K562 (cell line): ENCODE data around the gene MRPL38. TPM values are rescaled to one million over a fixed set of nuclear protein-coding genes. Genes with fewer than 3 reads are reported as not detected.
A peak's percentile ranks its signal among the peaks of the same experiment; 100 is the strongest.

Experiments used
- ATAC-seq: fragments of 200-7000 bp; cut with Tn5 transposase; 3 replicates; pipeline ENCODE4 v1.9.1; 2020; ENCODE audit warnings: moderate library complexity
- BruUV-seq: library from RNA; stranded (reverse); fragments of 400-500 nt; replicated peaks from 2 replicates; lab custom pipeline; 2021; lab: Mats Ljungman, UMichigan
- CTCF ChIA-PET: fragments of 300-600 bp; formaldehyde crosslinking; extraction: SDS; loops from one replicate; lab custom pipeline; 2021; ENCODE audit warnings: low intra/inter-chr PET ratio; lab: Yijun Ruan, JAX
- POLR2A ChIA-PET: fragments of 300-600, 350-650 bp; sonication (Branson Sonifier 250); formaldehyde crosslinking; extraction: SDS; loops from one replicate; lab custom pipeline; 2021; ENCODE audit warnings: antibody characterized with exemption, inconsistent platforms; lab: Yijun Ruan, JAX
- DNase-seq, 4 experiments: peaks; one replicate each; pipeline versions ENCODE4 v3.0.0 to v3.0.0-alpha.2; 2011 to 2018; ENCODE audit warnings: low spot score in 3 of 4, mixed read lengths in 3 of 4; ENCODE audit errors: extremely low read depth in 1 of 4
- FAIRE-seq: peaks from 2 replicates; lab custom pipeline; 2011; peaks lifted over from hg19 to GRCh38; lab: Jason Lieb, UNC
- H2AFZ ChIP-seq: 2 replicates; pipeline ENCODE4 v1.6.0; 2011; ENCODE audit warnings: low read depth, low read length, control low read depth, inconsistent platforms
- H3K27ac ChIP-seq: fragments of 200-600 bp; 3 replicates; pipeline ENCODE4 v1.8.0; 2011; ENCODE audit warnings: low read depth, mild to moderate bottlenecking, control low read depth, inconsistent platforms, low read length, moderate library complexity, mixed read lengths; ENCODE audit errors: extremely low read depth
- H3K27me3 ChIP-seq, 2 experiments: fragments of 300-600 bp in 1 of 2; 2 replicates in 1 of 2; 3 replicates in 1 of 2; pipeline versions ENCODE4 v1.6.0 to v1.8.0; 2011; ENCODE audit warnings: inconsistent platforms in 2 of 2, low read length in 2 of 2, mild to moderate bottlenecking in 1 of 2, mixed read lengths in 1 of 2, moderate library complexity in 1 of 2; ENCODE audit not compliant: control insufficient read depth in 2 of 2, insufficient read depth in 2 of 2
- H3K36me3 ChIP-seq: fragments of 300-600 bp; 3 replicates; pipeline ENCODE4 v1.8.0; 2011; ENCODE audit warnings: mild to moderate bottlenecking, low read length, inconsistent platforms; ENCODE audit not compliant: control insufficient read depth, insufficient read depth
- H3K4me1 ChIP-seq, 2 experiments: fragments of 200-600 bp in 1 of 2; replicated peaks in 1 of 2; 2 replicates in 1 of 2; 3 replicates in 1 of 2; pipeline versions ENCODE4 v1.5.1 to v1.8.0; 2011; ENCODE audit warnings: inconsistent platforms in 2 of 2, low read length in 2 of 2, mild to moderate bottlenecking in 1 of 2, mixed read lengths in 1 of 2, moderate library complexity in 1 of 2; ENCODE audit not compliant: control insufficient read depth in 2 of 2, insufficient read depth in 2 of 2
- H3K4me2 ChIP-seq: 2 replicates; pipeline ENCODE4 v1.6.1; 2011; ENCODE audit warnings: low read length, control low read depth, inconsistent platforms, mixed read lengths; ENCODE audit not compliant: insufficient read depth
- H3K4me3 ChIP-seq: fragments of 200-600 bp; sonication (generic), shearing (Covaris generic); 2 replicates; pipeline ENCODE4 v1.5.1; 2016; ENCODE audit warnings: control low read depth, inconsistent platforms
- H3K79me2 ChIP-seq: fragments of 200-600 bp; 3 replicates; pipeline ENCODE4 v1.8.0; 2011; ENCODE audit warnings: low read length, inconsistent platforms; ENCODE audit not compliant: control insufficient read depth, insufficient read depth
- H3K9ac ChIP-seq, 2 experiments: 2 replicates each; pipeline versions ENCODE4 v1.6.0 to v1.6.1; 2011; ENCODE audit warnings: low read depth in 2 of 2, low read length in 2 of 2, control low read depth in 1 of 2, inconsistent platforms in 1 of 2, mild to moderate bottlenecking in 1 of 2, mixed read lengths in 1 of 2; ENCODE audit not compliant: insufficient read depth in 1 of 2
- H3K9me1 ChIP-seq: one replicate; pipeline ENCODE4 v1.6.0; 2011; ENCODE audit warnings: inconsistent platforms, mild to moderate bottlenecking, low read length, moderate library complexity; ENCODE audit not compliant: control insufficient read depth, insufficient read depth
- H3K9me3 ChIP-seq: replicated peaks from 2 replicates; pipeline ENCODE4 v1.5.1; 2011; ENCODE audit warnings: low read depth, low read length, inconsistent platforms; ENCODE audit not compliant: control insufficient read depth, insufficient read depth
- H4K20me1 ChIP-seq: replicated peaks from 2 replicates; pipeline ENCODE4 v1.6.1; 2011; ENCODE audit warnings: low read length, inconsistent platforms, mixed read lengths; ENCODE audit not compliant: control insufficient read depth, insufficient read depth
- BCOR ChIP-seq: fragments of 450-650 bp; IDR thresholded peaks from 2 replicates; pipeline ENCODE4 v1.6.1; 2016
- FOSL1 ChIP-seq: fragments of 200-800 bp; sonication (Bioruptor generic); conservative IDR thresholded peaks from 2 replicates; pipeline ENCODE4 v1.6.1; 2016; ENCODE audit warnings: missing genetic modification characterization, missing compliant biosample characterization
- GTF2A2 ChIP-seq: IDR thresholded peaks from 2 replicates; pipeline ENCODE4 v1.6.1; 2016; ENCODE audit warnings: mild to moderate bottlenecking, missing genetic modification characterization, missing compliant biosample characterization
- KAT8 ChIP-seq: fragments of 450-650 bp; IDR thresholded peaks from 2 replicates; pipeline ENCODE4 v1.6.1; 2016; ENCODE audit warnings: low read depth, mild to moderate bottlenecking
- ZBTB11 ChIP-seq, 3 experiments: fragments of 200-800 bp in 1 of 3; fragments of 250-450 bp in 1 of 3; fragments of 450-650 bp in 1 of 3; sonication (Bioruptor Pico) in 1 of 3; sonication (Bioruptor generic) in 1 of 3; formaldehyde crosslinking in 1 of 3; IDR thresholded peaks; 2 replicates each; pipeline versions ENCODE4 v1.6.1 to v1.8.0; 2016 to 2022; ENCODE audit warnings: mild to moderate bottlenecking in 2 of 3, missing genetic modification characterization in 2 of 3, missing compliant biosample characterization in 1 of 3, moderate library complexity in 1 of 3
- ZBTB40 ChIP-seq, 2 experiments: fragments of 450-650 bp in 1 of 2; sonication (generic) in 1 of 2; formaldehyde crosslinking in 1 of 2; IDR thresholded peaks; 2 replicates each; pipeline versions ENCODE4 v1.7.1 to v1.9.0; 2016 to 2022; ENCODE audit warnings: inconsistent platforms in 1 of 2, mild to moderate bottlenecking in 1 of 2, missing genetic modification reagents in 1 of 2
- ZNF431 ChIP-seq: sonication (generic); formaldehyde crosslinking; IDR thresholded peaks from 2 replicates; pipeline ENCODE4 v1.8.0; 2022; ENCODE audit warnings: mild to moderate bottlenecking, missing genetic modification reagents
- WGBS: fragments of 100-300 bp; shearing (Covaris generic); methylation state at CpG from one replicate; pipeline ENCODE4 v1.1.6; 2016; ENCODE audit warnings: low coverage, mixed read lengths; ENCODE audit not compliant: insufficient coverage; ENCODE audit errors: missing lambda C conversion rate; 5-methylcytosine and 5-hydroxymethylcytosine counted together
- in situ Hi-C: fragments of 300-500 bp; cut with MboI; formaldehyde crosslinking; loops from 4 replicates; pipeline ENCODE4 v1.15.0; 2018; ENCODE audit warnings: inconsistent platforms, mixed read lengths
- intact Hi-C: fragments of 100-400 bp; cut with micrococcal nuclease; formaldehyde crosslinking; loops from 2 replicates; pipeline ENCODE4 v1.14.2; 2022
- polyA plus RNA-seq, 8 experiments: library from polyadenylated mRNA; depleted of rRNA in 4 of 8; stranded (reverse) in 5 of 8; unstranded in 3 of 8; fragments of >200 nt; fragmentation: Nextera tagmentation in 2 of 8; fragmentation: Illumina TruSeq in 1 of 8; extraction: Ambion mirVana in 2 of 8; extraction: Trizol in 1 of 8; gene quantifications; 2 replicates each; pipeline versions ENCODE4 v1.2.1 to v1.2.3, GENCODE V29; 2011 to 2014; ENCODE audit warnings: inconsistent platforms in 1 of 8, missing spikeins in 1 of 8
- total RNA-seq, 7 experiments: library from RNA; depleted of rRNA in 6 of 7; stranded (reverse); fragments of >200 nt in 6 of 7; fragmentation: Illumina TruSeq in 2 of 7; extraction: Trizol in 2 of 7; gene quantifications; 2 replicates each; pipeline versions ENCODE4 v1.2.1 to v1.2.3, GENCODE V29; 2011 to 2021; ENCODE audit warnings: low replicate concordance in 1 of 7

MRPL38 gene
- total and polyA plus RNA-seq, 9 of the 15 experiments (the other 6 are each of a cell fraction or from before 2014, with no cell fraction given): 4.5 to 154 (median 48.5) TPM

GRCh38 chr17:75854101-75854748 lies 50.5 kb downstream of the MRPL38 start:
- no peak for FAIRE-seq
- Histone ChIP-seq H3K79me2 (peaks cover 34% of the 10 kb centered on the region), H3K9ac (peak overlapping the region; percentile 77 to 83), H4K20me1 (no peaks in the 10 kb centered on the region), H2AFZ (no peak overlapping the region), H3K4me2 (peak overlapping the region; percentile 87), H3K9me3 (no peaks in the 10 kb centered on the region), H3K4me1 (peaks cover 31 to 36% of the 10 kb centered on the region in 2 experiments), H3K27me3 (no peaks in the 10 kb centered on the region), H3K36me3 (peaks cover 22% of the 10 kb centered on the region; the same call in 2 of the 3 replicates), H3K27ac (peak overlapping the region; percentile 84), H3K9me1 (no peaks in the 10 kb centered on the region), H3K4me3 (peak overlapping the region; percentile 88)
- DNase-seq: peak in 1 of 4 experiments; percentile 12
- 2% methylated on average over 6 of the region's 7 CpGs for WGBS
- in situ Hi-C loops: no loop called here
- CTCF ChIA-PET: interaction anchor here (2.6 kb wide), 1 partner anchor 42 kb away, joined by 16 read pairs; the partner anchor contains the start of gene TRIM65
- no peak for ATAC-seq
- BruUV-seq: TSS peak; percentile 81
- intact Hi-C loops: loop anchor here (2.0 kb wide), 1 partner anchor 43 kb away; the partner anchor contains the start of gene TRIM65
- POLR2A ChIA-PET: interaction anchor here (0.9 to 8.2 kb wide), 8 partner anchors 9 to 90 kb away, joined by 3 to 109 read pairs (median 4); partner anchors contain the start of genes GALK1 and UNC13D
- no peak for TF ChIP-seq KAT8
- TF ChIP-seq FOSL1 (tag): peak; percentile 69
- TF ChIP-seq ZBTB11 (CRISPR knock-in tag; IDR thresholded peaks at IDR 0.05): no peak
- TF ChIP-seq GTF2A2 (tag): no peak
- TF ChIP-seq BCOR: no peak
- no peak for TF ChIP-seq ZNF431
- peak; percentile 40; the same call in 1 of the 2 replicates for TF ChIP-seq ZBTB40 (IDR thresholded peaks at IDR 0.05)
- no peak for TF ChIP-seq ZBTB40 (CRISPR knock-in tag; IDR thresholded peaks at IDR 0.05)
